GM12801 (cell line): ENCODE results near the gene THBS1.

ENCODE experiments used
- CTCF ChIP-seq: IDR thresholded peaks from one replicate; pipeline ENCODE4 v1.5.1; 2011; ENCODE audit warnings: control low read depth; ENCODE audit not compliant: insufficient read length; ENCODE audit errors: extremely low read depth

The THBS1 gene

GRCh38 chr15:39543651-39544050, 37.2 kb upstream of the THBS1 start:
- no peak for TF ChIP-seq CTCF

- TF ChIP-seq CTCF, result no peak
These were observed 34.0 kb upstream of the THBS1 start for GRCh38 chr15:39546842-39547241.

- no peak for TF ChIP-seq CTCF
These were observed 32.3 kb upstream of the THBS1 start for GRCh38 chr15:39548561-39548960.

GRCh38 chr15:39549912-39550311, 31.0 kb upstream of the THBS1 start:
- no peak for TF ChIP-seq CTCF

GRCh38 chr15:39551476-39551875, 29.4 kb upstream of the THBS1 start:
- no peak for TF ChIP-seq CTCF

GRCh38 chr15:39552556-39552955, 28.3 kb upstream of the THBS1 start:
- no peak for TF ChIP-seq CTCF

GRCh38 chr15:39553947-39554693, 26.8 kb upstream of the THBS1 start:
- no peak for TF ChIP-seq CTCF
